GM23248 (cell line): ENCODE data around the gene API5. TPM values are rescaled to one million over a fixed set of nuclear protein-coding genes. Genes with fewer than 3 reads are reported as not detected.

Experiments used
- DNase-seq: peaks from one replicate; pipeline ENCODE4 v3.0.0-alpha.2; 2015
- H2AFZ ChIP-seq: fragments of 200-600 bp; sonication (generic); 2 replicates; pipeline ENCODE4 v1.6.1; 2016; ENCODE audit warnings: antibody characterized with exemption
- H3F3A ChIP-seq: fragments of 200-600 bp; sonication (generic); 2 replicates; pipeline ENCODE4 v1.6.1; 2016; ENCODE audit warnings: mild to moderate bottlenecking, antibody characterized with exemption, mixed run types; ENCODE audit not compliant: insufficient read depth
- H3K27ac ChIP-seq: fragments of 200-600 bp; sonication (generic); 2 replicates; pipeline ENCODE4 v1.5.1; 2016; ENCODE audit warnings: mild to moderate bottlenecking
- H3K27me3 ChIP-seq: fragments of 200-600 bp; sonication (generic); replicated peaks from 2 replicates; pipeline ENCODE4 v1.6.1; 2016; ENCODE audit warnings: mild to moderate bottlenecking; ENCODE audit not compliant: insufficient read depth
- H3K36me3 ChIP-seq: fragments of 200-600 bp; sonication (generic); 2 replicates; pipeline ENCODE4 v1.6.1; 2016; ENCODE audit warnings: low read depth, mild to moderate bottlenecking
- H3K4me1 ChIP-seq: fragments of 200-600 bp; sonication (generic); 2 replicates; pipeline ENCODE4 v1.6.1; 2016; ENCODE audit warnings: mild to moderate bottlenecking; ENCODE audit not compliant: insufficient read depth
- H3K4me2 ChIP-seq: fragments of 200-600 bp; sonication (generic); one replicate; pipeline ENCODE4 v1.6.1; 2016; ENCODE audit warnings: mild to moderate bottlenecking; ENCODE audit not compliant: unreplicated experiment
- H3K4me3 ChIP-seq: fragments of 200-600 bp; sonication (generic); 2 replicates; pipeline ENCODE4 v1.5.1; 2016; ENCODE audit warnings: mild to moderate bottlenecking
- H3K79me2 ChIP-seq: fragments of 200-600 bp; sonication (generic); 2 replicates; pipeline ENCODE4 v1.6.1; 2016; ENCODE audit warnings: mild to moderate bottlenecking; ENCODE audit not compliant: insufficient read depth
- H3K9ac ChIP-seq: fragments of 200-600 bp; sonication (generic); 2 replicates; pipeline ENCODE4 v1.6.1; 2016; ENCODE audit warnings: mild to moderate bottlenecking
- H3K9me2 ChIP-seq: fragments of 200-600 bp; sonication (generic); 2 replicates; pipeline ENCODE4 v1.6.1; 2016; ENCODE audit warnings: mixed run types, mild to moderate bottlenecking, moderate library complexity; ENCODE audit not compliant: insufficient read depth
- H3K9me3 ChIP-seq: fragments of 200-600 bp; sonication (generic); one replicate; pipeline ENCODE4 v1.6.1; 2017; ENCODE audit warnings: low read depth
- H4K20me1 ChIP-seq: fragments of 200-600 bp; sonication (generic); 2 replicates; pipeline ENCODE4 v1.6.0; 2016; ENCODE audit not compliant: insufficient read depth
- EZH2 ChIP-seq: fragments of 200-600 bp; sonication (generic); IDR thresholded peaks from 2 replicates; pipeline ENCODE4 v1.6.1; 2018; ENCODE audit warnings: antibody characterized with exemption, mild to moderate bottlenecking; ENCODE audit not compliant: insufficient read depth, poor library complexity, severe bottlenecking
- EZH2phosphoT487 ChIP-seq: fragments of 200-600 bp; sonication (generic); IDR thresholded peaks from 2 replicates; pipeline ENCODE4 v1.6.1; 2018; ENCODE audit warnings: antibody characterized with exemption, moderate library complexity, mild to moderate bottlenecking, low read depth; ENCODE audit not compliant: insufficient read depth
- WGBS, 2 experiments: methylation state at CpG; one replicate each; pipeline ENCODE4 v1.1.6; 2015 to 2017; ENCODE audit warnings: low lambda C conversion rate in 2 of 2, low coverage in 1 of 2; ENCODE audit errors: missing lambda C conversion rate in 2 of 2; 5-methylcytosine and 5-hydroxymethylcytosine counted together
- in situ Hi-C: fragments of 300-500 bp; cut with MboI; formaldehyde crosslinking; loops from 2 replicates; pipeline ENCODE4 v1.15.0; 2020
- polyA plus RNA-seq: library from polyadenylated mRNA; unstranded; fragments of >200 nt; fragmentation: Nextera tagmentation; extraction: Ambion mirVana; gene quantifications from 2 replicates; pipeline ENCODE4 v1.2.1, GENCODE V29; 2016
- total RNA-seq: library from RNA; depleted of rRNA; stranded (reverse); fragments of >200 nt; shearing (Covaris generic); gene quantifications from 2 replicates; pipeline ENCODE4 v1.2.3, GENCODE V29; 2014

Gene API5
- total and polyA plus RNA-seq, 2 experiments from 2014 or later: 78.7 to 90.4 TPM

DNA sequence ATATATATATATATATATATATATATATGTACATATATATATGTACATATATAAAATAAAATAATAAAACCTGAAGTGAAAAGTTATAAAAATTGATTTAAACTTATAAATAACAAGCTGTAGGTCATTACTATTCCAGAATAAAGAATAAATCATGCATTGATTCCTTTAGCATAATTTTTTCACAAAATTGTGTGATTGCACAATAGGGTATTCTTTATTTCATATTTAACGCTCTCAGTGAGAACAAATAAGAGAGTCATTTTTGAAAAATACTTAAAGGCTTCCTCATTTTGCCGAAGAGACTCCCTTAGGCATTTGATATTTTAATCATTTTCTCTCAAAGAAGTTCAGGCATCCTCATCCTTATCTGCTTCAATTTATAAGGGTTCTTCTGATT is 41.3 kb upstream of the API5 start:
- WGBS, 2 experiments: 20 to 22% methylated on average over 2 of the region's 2 CpGs
- Histone ChIP-seq H4K20me1 (no peaks in the 10 kb centered on the region), H3K9ac (no peak overlapping the region)

DNA sequence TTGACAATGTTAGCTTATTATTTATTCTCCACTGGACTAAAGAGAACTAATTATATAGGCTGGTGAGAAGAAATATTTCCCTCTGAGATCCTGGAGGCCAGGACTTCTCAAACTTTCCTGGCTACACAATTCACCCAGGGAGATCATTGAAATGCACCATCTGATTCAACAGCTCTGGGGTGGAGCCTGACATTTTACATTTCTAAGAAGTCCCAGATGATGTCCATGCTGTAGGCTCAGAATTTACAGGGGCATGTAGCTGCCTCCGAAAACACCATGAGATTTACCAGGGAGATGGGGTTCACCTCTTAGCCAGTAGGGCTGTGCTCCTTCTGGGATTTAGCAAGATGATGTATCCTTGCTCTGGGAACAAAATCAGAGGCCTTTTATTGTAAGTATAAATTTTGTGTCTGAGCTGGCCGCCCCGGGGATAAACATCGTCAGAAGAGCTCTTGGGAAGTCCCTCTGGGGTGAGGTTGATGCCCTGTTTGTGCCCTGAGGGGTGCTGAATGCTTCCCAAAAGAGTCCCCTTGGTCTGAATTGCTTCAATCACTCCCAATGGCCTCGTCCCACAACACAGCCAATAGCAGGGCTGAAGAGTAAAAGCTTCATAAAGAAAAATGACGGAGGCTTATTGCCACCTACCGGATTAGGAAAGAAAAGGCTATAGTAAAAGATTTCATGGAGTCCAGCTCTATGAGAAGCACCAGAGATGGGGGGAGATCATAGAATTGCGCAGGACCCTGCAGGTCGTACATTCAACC is 33.4 kb upstream of the API5 start:
- Histone ChIP-seq H3K27ac (no peak overlapping the region), H2AFZ (no peak overlapping the region), H3K4me1 (no peaks in the 10 kb centered on the region), H3K9me2 (no peaks in the 10 kb centered on the region), H3K36me3 (no peaks in the 10 kb centered on the region), H3K27me3 (peaks cover 14% of the 10 kb centered on the region), H3K4me2 (no peak overlapping the region), H3K9me3 (no peaks in the 10 kb centered on the region), H4K20me1 (no peaks in the 10 kb centered on the region), H3F3A (no peaks in the 10 kb centered on the region), H3K79me2 (no peaks in the 10 kb centered on the region), H3K9ac (no peak overlapping the region), H3K4me3 (no peak overlapping the region)
- in situ Hi-C loops: loop anchor here (25.0 kb wide), 1 partner anchor 1816 kb away; the partner anchor contains the start of gene LRRC4C
- DNase-seq: peak; percentile 52
- WGBS, 2 experiments: 12 to 25% methylated on average over 9 of the region's 9 CpGs
- TF ChIP-seq EZH2 (no peak), EZH2phosphoT487 (no peak)

More for the DNA sequence above, 41.3 kb upstream of the API5 start:
- Histone ChIP-seq H3K27ac (no peak overlapping the region), H3K79me2 (no peaks in the 10 kb centered on the region), H3K27me3 (no peaks in the 10 kb centered on the region), H3F3A (no peaks in the 10 kb centered on the region), H3K36me3 (no peaks in the 10 kb centered on the region), H3K9me3 (no peaks in the 10 kb centered on the region), H2AFZ (no peak overlapping the region), H3K4me2 (no peak overlapping the region), H3K9me2 (no peaks in the 10 kb centered on the region), H3K4me1 (no peaks in the 10 kb centered on the region), H3K4me3 (no peak overlapping the region)
- in situ Hi-C loops: no loop called here
- TF ChIP-seq EZH2phosphoT487 (no peak), EZH2 (no peak)
- no peak for DNase-seq

DNA sequence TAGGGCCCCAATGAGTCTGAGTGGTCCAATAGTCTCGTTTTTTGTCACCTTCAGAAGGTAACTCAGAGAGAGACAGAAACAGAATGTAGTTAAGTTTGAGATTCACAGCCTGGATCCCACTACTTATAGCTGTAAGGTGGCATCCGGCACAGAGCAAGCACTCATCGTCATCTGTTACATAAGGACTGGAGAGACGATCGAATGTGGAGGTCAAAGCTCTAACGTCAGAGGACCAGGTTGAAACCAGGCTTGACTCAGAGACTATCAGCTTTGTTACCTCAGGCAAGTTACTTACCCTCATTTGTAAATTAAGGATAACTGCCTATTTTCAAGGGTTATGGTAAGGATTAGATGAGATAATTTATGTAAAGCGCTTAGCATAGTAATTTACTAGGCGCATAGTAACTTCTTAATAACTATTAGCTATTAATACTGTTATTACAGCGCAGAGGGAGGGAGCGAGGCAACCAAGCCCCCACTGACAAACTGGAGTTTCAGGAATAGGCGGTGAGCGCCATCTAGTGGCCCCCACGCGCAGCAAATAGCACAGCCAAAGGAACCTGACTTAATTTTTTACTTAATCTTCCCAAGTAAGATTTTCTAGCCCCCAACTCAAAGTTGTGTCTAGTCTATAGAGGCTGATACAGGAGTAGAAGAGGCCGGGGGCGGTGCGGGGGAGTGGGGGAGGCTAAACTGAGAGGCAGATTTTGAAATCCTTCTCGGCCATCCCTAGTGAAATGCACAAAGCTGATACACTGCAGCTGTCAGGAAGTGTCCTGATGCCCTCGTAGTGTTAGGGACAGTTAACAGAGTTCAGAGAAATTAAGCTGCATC is 29.0 kb upstream of the API5 start:
- 7 to 11% methylated on average over 19 of the region's 19 CpGs for WGBS, 2 experiments
- Histone ChIP-seq H3K4me1 (no peaks in the 10 kb centered on the region), H3K4me2 (no peak overlapping the region), H3K9me3 (no peaks in the 10 kb centered on the region), H3K27me3 (peaks cover 14% of the 10 kb centered on the region), H3K9me2 (no peaks in the 10 kb centered on the region), H3K79me2 (no peaks in the 10 kb centered on the region), H4K20me1 (no peaks in the 10 kb centered on the region), H3F3A (no peaks in the 10 kb centered on the region), H3K9ac (no peak overlapping the region), H3K4me3 (no peak overlapping the region), H2AFZ (no peak overlapping the region), H3K27ac (no peak overlapping the region), H3K36me3 (no peaks in the 10 kb centered on the region)
- in situ Hi-C loops: loop anchor here (10.0 to 25.0 kb wide), 2 partner anchors 518 to 1821 kb away; partner anchors contain the start of gene LRRC4C
- TF ChIP-seq EZH2phosphoT487: no peak
- no peak for TF ChIP-seq EZH2
- peak; percentile 52 for DNase-seq

DNA sequence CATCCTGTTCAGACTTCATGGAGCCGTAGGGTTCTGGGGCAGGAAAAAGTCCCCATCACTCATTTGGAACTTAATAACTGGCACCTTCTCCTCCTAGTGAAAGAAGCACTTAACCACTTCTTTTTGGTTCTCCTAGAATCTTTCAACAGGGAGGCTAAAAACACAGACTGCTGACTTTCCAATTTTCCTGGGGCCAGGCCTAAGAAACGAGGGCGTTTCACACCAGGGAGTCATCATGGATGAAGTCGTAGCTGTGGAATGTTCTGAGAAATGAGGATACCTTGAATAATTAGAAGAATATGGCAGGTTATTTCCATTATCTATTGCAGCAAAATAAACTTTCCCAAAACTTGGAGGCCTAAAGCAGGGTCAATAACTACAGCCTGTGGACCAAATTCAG is 26.0 kb upstream of the API5 start:
- WGBS, 2 experiments: 50 to 51% methylated on average over 4 of the region's 4 CpGs
- Histone ChIP-seq H3K36me3 (no peaks in the 10 kb centered on the region), H3K4me2 (no peak overlapping the region), H3F3A (no peaks in the 10 kb centered on the region), H3K9ac (no peak overlapping the region), H3K79me2 (no peaks in the 10 kb centered on the region), H2AFZ (0 out of 2 replicates have a peak overlapping the region, but pooled peaks have one; percentile 7), H3K9me3 (no peaks in the 10 kb centered on the region), H3K4me3 (no peak overlapping the region), H3K4me1 (no peaks in the 10 kb centered on the region), H3K9me2 (no peaks in the 10 kb centered on the region), H3K27me3 (peaks cover 14% of the 10 kb centered on the region), H4K20me1 (no peaks in the 10 kb centered on the region), H3K27ac (no peak overlapping the region)
- peak; percentile 29 for DNase-seq
- in situ Hi-C loops: loop anchor here (10.0 to 25.0 kb wide), 2 partner anchors 521 to 1824 kb away; partner anchors contain the start of gene LRRC4C
- TF ChIP-seq EZH2phosphoT487: no peak
- no peak for TF ChIP-seq EZH2
